ENCODE measurements around the gene SEPTIN7.

SEPTIN7 gene

GRCh38 chr7:35785250-35785649 lies 15.6 kb upstream of the SEPTIN7 start:
- FAIRE-seq (no peak), DNase-seq (ENCODE audit: low spot score) (no peak)

GRCh38 chr7:35787925-35788324 lies 12.9 kb upstream of the SEPTIN7 start:
- DNase-seq (ENCODE audit: low spot score) (no peak), FAIRE-seq (no peak)

- DNase-seq (ENCODE audit: low spot score) (no peak), FAIRE-seq (no peak)
Measured at GRCh38 chr7:35792472-35792871, 8.4 kb upstream of the SEPTIN7 start.

GRCh38 chr7:35792873-35793489 lies 7.9 kb upstream of the SEPTIN7 start:
- no peak for DNase-seq (ENCODE audit: low spot score)
- FAIRE-seq: no peak

- FAIRE-seq (no peak), DNase-seq (ENCODE audit: low spot score) (no peak)
Measured at GRCh38 chr7:35797311-35797710, 3.5 kb upstream of the SEPTIN7 start.

GRCh38 chr7:35799846-35800717 lies 775 bp upstream of the SEPTIN7 start:
- FAIRE-seq (no peak), DNase-seq (ENCODE audit: low spot score) (peak; percentile 61)

GRCh38 chr7:35801392-35802101 lies 690 bp downstream of the SEPTIN7 start:
- no peak for FAIRE-seq
- DNase-seq (ENCODE audit: low spot score): peak; percentile 46

- no peak for FAIRE-seq
- DNase-seq (ENCODE audit: low spot score): no peak
Measured at GRCh38 chr7:35802102-35802466, 1.2 kb downstream of the SEPTIN7 start.

GRCh38 chr7:35802649-35803048 lies 1.8 kb downstream of the SEPTIN7 start:
- FAIRE-seq (no peak), DNase-seq (ENCODE audit: low spot score) (no peak)

GRCh38 chr7:35804231-35804970 lies 3.5 kb downstream of the SEPTIN7 start:
- DNase-seq (ENCODE audit: low spot score) (no peak), FAIRE-seq (no peak)

- no peak for FAIRE-seq
- DNase-seq (ENCODE audit: low spot score): no peak
Measured at GRCh38 chr7:35805876-35806275, 5.0 kb downstream of the SEPTIN7 start.

GRCh38 chr7:35816514-35816913 lies 15.7 kb downstream of the SEPTIN7 start:
- FAIRE-seq (no peak), DNase-seq (ENCODE audit: low spot score) (no peak)

- FAIRE-seq: no peak
- DNase-seq (ENCODE audit: low spot score): no peak
Measured at GRCh38 chr7:35817181-35817580, 16.3 kb downstream of the SEPTIN7 start.

GRCh38 chr7:35817930-35818329 lies 17.1 kb downstream of the SEPTIN7 start:
- DNase-seq (ENCODE audit: low spot score) (no peak), FAIRE-seq (no peak)

- DNase-seq (ENCODE audit: low spot score) (no peak), FAIRE-seq (no peak)
Measured at GRCh38 chr7:35818513-35818912, 17.7 kb downstream of the SEPTIN7 start.

GRCh38 chr7:35819310-35819709 lies 18.5 kb downstream of the SEPTIN7 start:
- FAIRE-seq (no peak), DNase-seq (ENCODE audit: low spot score) (no peak)

- DNase-seq (ENCODE audit: low spot score) (no peak), FAIRE-seq (peak; percentile 52)
Measured at GRCh38 chr7:35819954-35820703, 19.3 kb downstream of the SEPTIN7 start.

- FAIRE-seq (no peak), DNase-seq (ENCODE audit: low spot score) (no peak)
Measured at GRCh38 chr7:35820858-35821257, 20.0 kb downstream of the SEPTIN7 start.

GRCh38 chr7:35823440-35823839 lies 22.6 kb downstream of the SEPTIN7 start:
- DNase-seq (ENCODE audit: low spot score) (no peak), FAIRE-seq (no peak)

GRCh38 chr7:35825974-35826373 lies 25.1 kb downstream of the SEPTIN7 start:
- no peak for DNase-seq (ENCODE audit: low spot score)
- no peak for FAIRE-seq

- FAIRE-seq: no peak
Measured at GRCh38 chr7:35826751-35827150, 25.9 kb downstream of the SEPTIN7 start.

More at GRCh38 chr7:35826751-35827150, 25.9 kb downstream of the SEPTIN7 start:
- DNase-seq (ENCODE audit: low spot score): no peak

Measured in RCC 7860 (cell line).